Aorta (tissue), 5 donors: ENCODE data around the gene GRHL3. TPM values are rescaled to one million over a fixed set of nuclear protein-coding genes. Genes with fewer than 3 reads are reported as not detected.

Source experiments
- ATAC-seq: fragments of 200-7000 bp; cut with Tn5 transposase; one replicate; pipeline ENCODE4 v1.9.1; 2022; ENCODE audit warnings: moderate library complexity; ENCODE audit not compliant: low FRiP score
- DNase-seq, 2 donors: peaks; one replicate each; pipeline ENCODE4 v3.0.0-alpha.2; 2020
- H3K27ac ChIP-seq, 2 donors: one replicate each; pipeline ENCODE4 v1.5.1; 2013; ENCODE audit warnings: low read length in 2 of 2, mild to moderate bottlenecking in 2 of 2, moderate library complexity in 2 of 2, control low read depth in 1 of 2, inconsistent platforms in 1 of 2, low read depth in 1 of 2
- H3K27me3 ChIP-seq, 2 donors: one replicate each; pipeline ENCODE4 v1.6.1; 2013; ENCODE audit warnings: control low read depth in 1 of 2, low read length in 1 of 2, mild to moderate bottlenecking in 1 of 2, moderate library complexity in 1 of 2; ENCODE audit not compliant: insufficient read depth in 2 of 2, control insufficient read depth in 1 of 2
- H3K36me3 ChIP-seq, 2 donors: one replicate each; pipeline ENCODE4 v1.6.1; 2013; ENCODE audit warnings: control low read depth in 1 of 2, low read length in 1 of 2, mild to moderate bottlenecking in 1 of 2; ENCODE audit not compliant: insufficient read depth in 2 of 2, control insufficient read depth in 1 of 2
- H3K4me1 ChIP-seq, 2 donors: one replicate each; pipeline ENCODE4 v1.6.1; 2013; ENCODE audit warnings: low read length in 2 of 2, control low read depth in 1 of 2, mild to moderate bottlenecking in 1 of 2, moderate library complexity in 1 of 2; ENCODE audit not compliant: insufficient read depth in 2 of 2, control insufficient read depth in 1 of 2
- H3K4me3 ChIP-seq, 2 donors: one replicate each; pipeline ENCODE4 v1.5.1; 2013; ENCODE audit warnings: low read length in 2 of 2, control low read depth in 1 of 2, mild to moderate bottlenecking in 1 of 2
- H3K9me3 ChIP-seq: one replicate; pipeline ENCODE4 v1.6.1; 2013; ENCODE audit warnings: mild to moderate bottlenecking, low read length; ENCODE audit not compliant: control insufficient read depth
- WGBS, 2 donors: extraction: QIAGEN DNeasy Blood & Tissue Kit; methylation state at CpG; one replicate each; pipeline ENCODE4 v1.1.7; 2013; 5-methylcytosine and 5-hydroxymethylcytosine counted together
- intact Hi-C, 2 donors: fragments of 100-400 bp; cut with DNase I; formaldehyde crosslinking; loops; one replicate each; pipeline versions ENCODE4 v1.14.2 to v1.15.0; 2022
- polyA plus RNA-seq, 2 donors: library from polyadenylated mRNA; stranded (reverse); fragments of 200-250 nt; gene quantifications; one replicate each; pipeline ENCODE4 v1.2.3, GENCODE V29; 2013
- total RNA-seq, 2 donors: library from RNA; stranded (reverse); fragmentation: NEBNext Ultra II Directional; extraction: Animal tissue kit (Norgen Biotek cat#: 25700); gene quantifications; one replicate each; pipeline ENCODE4 v1.2.1, GENCODE V29; 2021
- donor health status: healthy with polysubstance abuse.
- donor health status: Bipolar disorder and iron deficiency.
- donor health status: DM: no; HTN: no; CAD: no.
- donor health status: DM: no; HTN: no; CAD: no.
- donor health status: DM: yes; HTN: yes; CAD: no.

Gene GRHL3
- total and polyA plus RNA-seq, 4 donors: 0.08 TPM; not detected in 3

GRCh38 chr1:24393892-24394291, 74.7 kb downstream of the GRHL3 start:
- Histone ChIP-seq H3K4me3 (no peak overlapping the region), H3K4me1 (no peaks in the 10 kb centered on the region), H3K27ac (no peak overlapping the region), H3K27me3 (no peaks in the 10 kb centered on the region), H3K9me3 (no peaks in the 10 kb centered on the region), H3K36me3 (no peaks in the 10 kb centered on the region)
- DNase-seq: no peak
- 63 to 70% methylated on average over 6 of the region's 6 CpGs for WGBS, 2 donors
- intact Hi-C loops: loop anchor here in 1 of 2 donors (10.0 kb wide), 1 partner anchor 241 kb away; no protein-coding TSS in a partner anchor
- ATAC-seq: no peak

GRCh38 chr1:24400065-24400464, 80.9 kb downstream of the GRHL3 start:
- Histone ChIP-seq H3K27me3 (no peaks in the 10 kb centered on the region), H3K4me3 (no peak overlapping the region), H3K27ac (no peak overlapping the region), H3K9me3 (no peaks in the 10 kb centered on the region), H3K4me1 (no peaks in the 10 kb centered on the region), H3K36me3 (peaks cover 0 to 3% of the 10 kb centered on the region in 2 donors)
- WGBS, 2 donors: 57 to 61% methylated on average over 1 of the region's 1 CpG
- intact Hi-C loops: no loop called here
- DNase-seq: no peak
- no peak for ATAC-seq

GRCh38 chr1:24403806-24404205, 84.6 kb downstream of the GRHL3 start:
- H3K4me3 ChIP-seq: no peak overlapping the region
- no peaks in the 10 kb centered on the region for H3K9me3 ChIP-seq
- WGBS, 2 donors: 91 to 94% methylated on average over 4 of the region's 4 CpGs
- no peaks in the 10 kb centered on the region for H3K27me3 ChIP-seq
- ATAC-seq: no peak
- peaks cover 0 to 3% of the 10 kb centered on the region in 2 donors for H3K36me3 ChIP-seq
- intact Hi-C loops: no loop called here
- H3K4me1 ChIP-seq: no peaks in the 10 kb centered on the region
- DNase-seq: no peak
- no peak overlapping the region for H3K27ac ChIP-seq

Other genes with a start within 250 kb of the GRHL3 start
- gene MYOM3, start 207.2 kb upstream of the GRHL3 start, total RNA-seq: 1 to 10 TPM in 1 of 2 donors, under 1 TPM in 1; 0.78 to 1.9 TPM
- gene MYOM3, start 207.2 kb upstream of the GRHL3 start, polyA plus RNA-seq: 1 to 10 TPM in 1 of 2 donors, under 1 TPM in 1; 0.59 to 1.1 TPM
- gene IL22RA1, start 176.2 kb upstream of the GRHL3 start, total RNA-seq: under 1 TPM; 0.18 to 0.23 TPM
- 1 to 10 TPM in 1 of 2 donors, not detected in 1; 2.4 TPM for gene IL22RA1, start 176.2 kb upstream of the GRHL3 start, polyA plus RNA-seq
- under 1 TPM; 0.23 to 0.42 TPM for gene IFNLR1, start 132.1 kb upstream of the GRHL3 start, total RNA-seq
- 1 to 10 TPM in 1 of 2 donors, under 1 TPM in 1; 0.15 to 1.9 TPM for gene IFNLR1, start 132.1 kb upstream of the GRHL3 start, polyA plus RNA-seq
- 1 to 10 TPM; 3.8 to 5.7 TPM for gene STPG1, start 94.4 kb downstream of the GRHL3 start, total RNA-seq
- gene STPG1, start 94.4 kb downstream of the GRHL3 start, polyA plus RNA-seq: 1 to 10 TPM; 2.1 to 3.7 TPM
- 10 to 100 TPM in 1 of 2 donors, 1 to 10 TPM in 1; 9.8 to 13.0 TPM for gene NIPAL3, start 96.4 kb downstream of the GRHL3 start, total RNA-seq
- gene NIPAL3, start 96.4 kb downstream of the GRHL3 start, polyA plus RNA-seq: 1 to 10 TPM; 6.3 to 6.7 TPM
- 1 to 10 TPM; 3.8 to 4.8 TPM for gene RCAN3, start 183.5 kb downstream of the GRHL3 start, total RNA-seq
- gene RCAN3, start 183.5 kb downstream of the GRHL3 start, polyA plus RNA-seq: 1 to 10 TPM in 1 of 2 donors, under 1 TPM in 1; 0.84 to 2.4 TPM
- under 1 TPM; 0.62 to 0.81 TPM for gene NCMAP, start 236.7 kb downstream of the GRHL3 start, total RNA-seq
- under 1 TPM in 1 of 2 donors, not detected in 1; 0.25 TPM for gene NCMAP, start 236.7 kb downstream of the GRHL3 start, polyA plus RNA-seq